NCI-H345 treated with DMSO at 0.1 percent for 48 hours (cell line): Measurements from ENCODE around the gene RUBCN.
"Not testable (repeated sequence)": the region's sequence is repeated elsewhere in the genome, so short reads cannot be mapped to it uniquely, and the experiment has no call there.

Source experiments
- DNase-seq: peaks from one replicate; lab custom pipeline; 2025; ENCODE audit not compliant: unreplicated experiment; lab: John Stamatoyannopoulos, UW

The RUBCN gene

DNA sequence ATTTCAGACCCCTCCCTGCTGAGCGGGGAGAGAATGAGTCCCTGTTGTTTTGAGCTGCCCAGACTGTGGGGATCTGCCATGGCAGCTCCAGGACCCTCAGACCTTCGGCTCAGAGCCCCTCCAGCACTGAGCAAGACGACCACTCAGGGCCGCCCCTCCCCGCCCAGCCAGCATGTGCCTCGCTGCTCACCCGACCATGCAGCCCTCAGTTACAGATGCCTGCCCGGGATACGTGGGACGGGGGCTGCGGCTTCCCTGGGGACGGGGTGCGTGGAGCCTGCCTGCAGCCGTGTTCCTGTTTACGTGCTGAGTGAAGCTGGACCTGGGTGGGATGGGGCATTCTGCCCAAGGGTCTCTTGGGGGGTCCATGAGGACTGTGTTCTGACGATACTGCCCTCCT lies 77.0 kb downstream of the RUBCN start:
- not testable (repeated sequence) for DNase-seq

DNA sequence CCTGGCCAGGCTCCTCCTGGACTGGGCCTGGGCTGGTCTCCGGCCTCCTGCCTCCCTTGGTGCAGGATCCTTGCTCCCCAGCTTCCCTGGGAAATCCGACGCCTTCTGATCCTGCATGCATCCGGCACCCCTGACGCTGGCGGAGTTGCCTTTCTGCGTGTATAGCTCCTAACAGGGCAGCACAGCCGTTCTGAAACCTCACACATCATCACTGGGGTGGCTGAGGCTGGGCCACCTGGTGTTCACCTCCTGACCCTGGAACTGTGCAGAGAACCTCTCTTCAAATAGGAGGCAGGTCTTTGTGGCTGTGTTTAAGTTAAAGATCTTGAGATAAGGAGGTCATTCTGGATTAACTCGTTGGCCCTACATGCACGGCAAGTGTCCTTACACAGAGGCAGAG lies 77.6 kb downstream of the RUBCN start:
- not testable (repeated sequence) for DNase-seq

DNA sequence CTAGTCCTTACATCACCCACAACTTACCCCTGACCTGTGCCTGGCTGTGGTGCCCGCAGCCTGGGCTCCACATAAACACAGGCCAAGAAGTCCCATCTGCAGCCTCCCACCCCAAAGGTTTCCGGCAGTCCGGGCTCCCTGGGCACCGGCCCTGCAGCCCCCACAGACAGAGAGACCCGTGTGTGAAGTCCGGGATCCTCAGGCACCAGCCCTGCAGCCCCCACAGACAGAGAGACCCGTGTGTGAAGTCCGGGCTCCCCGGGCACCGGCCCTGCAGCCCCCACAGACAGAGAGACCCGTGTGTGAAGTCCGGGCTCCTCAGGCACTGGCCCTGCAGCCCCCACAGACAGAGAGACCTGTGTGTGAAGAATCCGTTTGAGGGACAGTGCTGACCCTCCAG lies 78.0 kb downstream of the RUBCN start:
- not testable (repeated sequence) for DNase-seq

DNA sequence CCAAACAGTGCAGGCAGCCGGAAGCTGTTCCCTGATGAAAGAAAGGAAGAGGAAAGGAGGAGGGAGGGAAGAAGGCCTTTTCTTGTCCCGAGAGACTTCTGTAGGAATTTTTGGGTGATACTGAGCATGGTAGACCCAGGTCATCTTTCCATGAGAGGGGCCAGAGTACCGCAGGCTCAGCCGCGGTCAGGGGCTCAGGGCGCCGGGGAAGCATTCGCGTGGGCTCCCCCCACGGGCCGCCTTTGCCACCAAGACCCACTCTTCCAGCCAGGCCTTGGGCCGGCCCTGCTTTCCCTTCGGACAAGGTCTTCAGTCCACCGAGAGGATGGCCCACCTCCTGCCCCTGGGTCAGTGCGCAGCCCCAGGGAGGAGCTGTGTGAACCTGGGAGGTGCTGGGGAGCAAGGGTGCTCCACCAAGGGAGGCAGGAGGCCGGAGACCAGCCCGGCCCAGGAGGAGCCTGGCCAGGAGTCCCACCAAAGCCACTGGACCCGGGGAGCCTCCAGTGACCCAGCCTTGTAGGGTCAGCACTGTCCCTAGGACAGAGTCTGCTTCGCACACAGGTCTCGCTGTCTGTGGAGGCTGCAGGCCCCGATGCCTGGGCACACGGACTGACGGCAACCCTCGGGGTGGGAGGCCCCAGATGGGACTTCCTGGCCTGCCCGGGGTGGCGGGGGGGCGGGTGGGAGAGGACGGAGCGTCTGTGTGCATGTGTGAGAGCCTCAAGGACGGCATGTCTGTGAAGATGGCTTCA lies 79.0 kb downstream of the RUBCN start:
- DNase-seq: not testable (repeated sequence)

DNA sequence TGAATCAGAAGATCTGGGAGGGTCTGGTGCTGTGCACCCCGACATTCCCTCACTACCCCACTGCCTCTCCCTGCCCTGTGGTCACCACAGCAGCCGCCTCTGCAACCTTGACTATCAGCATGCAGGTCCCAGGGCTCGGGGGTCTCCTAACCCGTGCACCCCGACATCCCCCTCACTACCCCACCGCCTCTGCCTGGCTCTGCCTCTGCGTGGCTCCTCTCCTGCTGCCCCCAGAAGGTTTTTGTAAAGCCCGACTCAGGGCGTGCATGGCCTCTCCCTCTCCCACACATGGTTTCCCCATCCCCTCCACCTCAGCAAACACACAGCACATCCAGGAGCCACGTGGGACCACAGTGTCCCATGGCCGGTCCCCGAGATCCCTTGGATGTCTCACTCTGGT lies 79.7 kb downstream of the RUBCN start:
- DNase-seq: not testable (repeated sequence)

DNA sequence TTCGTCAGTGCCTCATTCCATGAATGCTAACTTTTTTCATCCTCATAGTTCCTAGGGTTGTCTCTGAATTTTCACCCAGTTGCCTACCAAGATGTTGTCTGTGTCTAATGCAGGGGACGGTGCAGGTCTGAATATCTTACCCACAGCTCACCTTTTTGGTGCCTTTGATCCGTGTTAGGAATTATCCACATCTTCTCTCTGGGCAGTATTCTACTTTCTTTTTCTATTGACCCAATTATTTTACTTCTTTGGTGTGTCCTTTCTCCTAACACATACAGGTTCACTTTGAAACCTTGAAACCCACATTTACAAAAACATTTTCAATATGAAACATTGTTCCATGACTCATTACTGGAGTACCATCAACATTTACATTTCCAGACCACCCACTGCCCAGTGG lies 80.6 kb downstream of the RUBCN start:
- not testable (repeated sequence) for DNase-seq

DNA sequence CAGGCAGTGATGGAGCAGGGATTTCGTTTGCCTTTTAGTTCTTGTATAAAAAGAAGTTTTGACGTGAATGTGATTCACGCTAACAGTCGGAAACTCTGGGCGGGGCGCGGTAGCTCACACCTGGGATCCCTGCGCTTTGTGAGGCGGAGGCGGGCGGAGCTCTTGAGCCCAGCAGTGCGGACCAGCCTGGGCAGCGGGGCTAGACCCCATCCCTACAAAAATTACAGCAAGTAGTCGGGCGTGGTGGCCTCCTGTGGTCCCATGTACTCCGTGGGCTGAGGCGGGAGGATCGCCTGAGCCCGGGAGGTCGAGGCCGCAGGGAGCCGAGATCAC lies 81.7 kb downstream of the RUBCN start:
- DNase-seq: not testable (repeated sequence)

DNA sequence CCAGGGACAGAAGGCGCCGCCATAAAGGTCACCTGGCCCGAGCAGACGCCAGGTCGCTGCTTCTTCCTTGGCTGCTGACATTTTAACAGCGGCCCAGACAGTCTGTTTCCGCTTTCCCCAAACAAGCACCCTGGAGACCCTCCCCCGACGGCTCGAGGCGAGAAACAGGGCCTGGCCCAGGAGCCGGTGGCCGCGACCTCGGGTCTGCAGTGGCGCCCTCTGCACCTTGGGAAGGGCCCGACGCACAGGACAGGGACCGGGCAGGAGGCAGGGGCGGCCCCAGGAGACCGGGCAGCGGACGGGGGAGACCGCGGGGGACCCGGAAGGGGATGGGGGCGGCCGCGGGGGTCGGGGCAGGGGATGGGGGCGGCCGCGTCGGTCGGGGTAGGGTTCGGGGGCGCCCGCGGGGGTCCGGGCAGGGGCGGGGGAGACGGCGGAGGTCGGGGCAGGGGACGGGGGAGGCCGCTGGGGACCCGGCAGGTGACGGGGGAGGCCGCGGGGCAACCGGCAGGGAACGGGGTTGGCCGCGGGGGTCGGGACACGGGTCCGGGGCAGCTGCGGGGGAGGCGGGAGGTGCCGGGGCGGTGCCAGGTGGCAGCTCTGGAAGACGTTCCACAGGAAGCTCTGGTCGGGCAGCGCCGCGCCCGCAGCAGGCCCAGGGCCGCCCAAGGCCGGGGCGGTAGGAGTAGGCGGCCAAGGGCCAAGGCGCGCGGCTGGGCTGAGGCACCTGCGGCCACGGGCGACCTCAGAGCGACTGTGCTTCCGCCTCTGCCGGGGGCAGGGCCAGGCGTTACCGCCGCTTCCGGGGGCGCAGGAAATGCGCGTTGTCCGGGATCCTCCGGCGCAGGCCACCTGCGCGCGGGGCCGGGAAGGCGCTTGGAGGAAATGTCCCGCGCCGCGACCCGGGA lies 82.4 kb downstream of the RUBCN start:
- not testable (repeated sequence) for DNase-seq

DNA sequence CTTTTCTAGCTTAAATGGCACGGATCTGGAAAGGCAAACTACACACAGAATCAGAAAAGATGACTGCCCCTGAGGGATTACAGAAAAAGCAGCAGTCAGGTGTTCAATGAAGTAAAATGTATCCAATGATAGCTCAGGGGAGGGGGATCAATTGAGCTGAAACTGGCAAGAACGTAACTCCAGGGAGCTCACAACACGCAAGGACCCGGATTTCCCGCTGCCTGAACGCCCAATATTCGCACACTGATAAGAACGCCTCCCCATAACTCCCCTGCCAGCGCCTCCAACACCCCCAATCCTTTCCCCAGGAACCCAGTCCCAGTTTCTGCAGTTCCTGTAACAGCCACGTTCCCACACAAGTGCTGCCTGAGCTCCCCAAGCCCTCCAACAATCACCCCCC lies 83.8 kb downstream of the RUBCN start:
- DNase-seq: not testable (repeated sequence)

DNA sequence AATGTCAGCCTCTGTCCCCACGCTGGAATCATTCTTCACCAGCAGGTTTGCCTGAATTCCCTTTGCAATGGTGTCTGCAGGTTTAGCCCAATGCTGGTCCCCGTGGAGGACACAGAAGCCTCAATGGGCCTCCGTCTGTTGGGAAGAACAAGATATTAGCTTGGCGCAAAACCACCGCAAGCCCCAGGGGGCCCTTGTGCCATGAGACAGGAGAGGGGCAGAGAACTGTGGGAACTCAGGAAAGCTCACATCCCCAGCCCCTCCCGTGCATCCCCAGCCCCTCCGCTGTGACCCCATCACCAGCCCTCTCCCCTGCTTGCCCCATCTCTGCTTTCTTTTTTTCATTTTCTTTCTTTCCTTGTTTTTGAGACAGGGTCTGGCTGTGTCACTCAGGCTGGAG lies 89.1 kb downstream of the RUBCN start:
- not testable (repeated sequence) for DNase-seq

DNA sequence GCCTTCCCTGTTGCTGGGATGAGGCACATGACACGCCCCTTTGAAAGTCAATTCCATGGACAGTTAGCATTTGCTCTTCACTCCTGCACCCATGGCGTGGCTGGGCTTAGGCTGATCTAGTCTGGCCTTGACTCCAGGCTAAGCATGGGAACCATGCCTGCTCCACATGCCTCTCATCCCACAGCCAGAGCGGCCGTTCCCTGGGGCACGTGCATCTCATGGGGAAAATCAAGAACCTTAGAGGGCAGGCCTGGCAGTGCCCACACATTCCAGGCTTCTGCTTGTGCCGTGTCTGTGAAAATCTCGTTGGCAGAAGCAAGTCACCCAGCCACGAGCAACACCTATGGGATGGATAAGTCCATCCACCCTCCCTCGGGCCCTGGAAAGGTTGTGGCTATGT lies 89.5 kb downstream of the RUBCN start:
- not testable (repeated sequence) for DNase-seq

DNA sequence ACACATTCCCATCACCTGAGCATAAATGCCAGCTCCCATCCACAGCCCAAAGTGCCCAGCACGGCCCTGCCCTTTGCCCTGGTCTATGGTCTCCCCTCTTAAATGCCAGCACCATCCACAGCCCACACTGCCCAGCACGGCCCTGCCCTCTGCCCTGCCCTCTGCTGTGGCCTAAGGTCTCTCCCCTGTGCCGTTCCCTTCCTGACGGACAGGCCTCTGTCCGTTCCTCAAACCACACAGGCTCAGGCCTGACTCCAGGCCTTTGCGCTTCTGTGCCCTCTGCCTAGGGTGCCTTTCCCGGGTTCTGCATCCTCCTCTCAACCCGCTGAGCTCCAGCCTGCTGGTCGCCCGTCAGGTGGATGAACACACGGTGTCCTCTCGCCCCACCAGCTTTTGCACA lies 90.4 kb downstream of the RUBCN start:
- DNase-seq: not testable (repeated sequence)

DNA sequence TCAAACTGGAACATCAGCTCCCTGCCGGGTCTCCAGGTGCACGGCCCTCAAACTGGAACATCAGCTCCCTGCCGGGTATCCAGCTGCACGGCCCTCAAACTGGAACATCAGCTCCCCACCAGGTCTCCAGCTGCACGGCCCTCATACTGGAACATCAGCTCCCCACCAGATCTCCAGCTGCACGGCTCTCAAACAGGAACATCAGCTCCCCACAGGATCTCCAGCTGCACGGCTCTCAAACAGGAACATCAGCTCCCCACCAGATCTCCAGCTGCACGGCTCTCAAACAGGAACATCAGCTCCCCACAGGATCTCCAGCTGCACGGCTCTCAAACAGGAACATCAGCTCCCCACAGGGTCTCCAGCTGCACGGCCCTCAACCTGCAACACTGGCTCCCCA lies 99.1 kb downstream of the RUBCN start:
- DNase-seq: not testable (repeated sequence)

DNA sequence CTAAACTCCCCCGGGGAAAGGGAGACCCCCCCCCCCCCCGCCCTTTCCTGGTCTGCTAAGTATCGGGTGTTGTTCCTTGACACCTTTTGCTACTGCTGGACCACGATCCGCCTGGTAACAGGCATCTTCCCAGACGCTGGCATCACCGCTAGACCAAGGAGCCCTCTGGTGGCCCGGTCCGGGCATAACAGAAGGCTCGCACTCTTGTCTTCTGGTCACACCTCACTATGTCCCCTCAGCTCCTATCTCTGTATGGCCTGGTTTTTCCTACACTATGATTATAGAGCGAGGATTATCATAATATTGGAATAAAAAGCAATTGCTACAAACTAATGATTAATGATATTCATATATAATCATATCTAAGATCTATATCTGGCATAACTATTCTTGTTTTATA lies 104.7 kb downstream of the RUBCN start:
- not testable (repeated sequence) for DNase-seq

DNA sequence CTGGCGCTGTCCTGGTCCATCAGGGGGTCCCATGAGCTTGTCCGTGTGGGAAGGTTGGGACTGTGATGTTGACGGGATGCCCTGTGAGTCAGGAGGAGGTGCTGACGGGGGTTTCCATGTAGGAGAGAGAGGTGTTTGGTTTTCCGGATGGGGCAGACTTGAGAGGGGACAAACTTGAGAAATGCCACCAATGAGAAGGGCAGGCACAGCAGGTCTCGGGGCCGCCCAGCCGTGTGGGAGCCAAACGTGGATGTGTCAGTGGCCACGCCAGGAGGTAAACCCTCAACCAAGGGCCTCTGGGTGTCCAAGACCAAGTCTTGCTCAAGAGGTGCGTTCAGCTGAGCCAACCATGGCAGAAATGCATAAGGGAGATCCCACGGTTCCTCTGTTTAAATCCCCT lies 105.9 kb downstream of the RUBCN start:
- DNase-seq: not testable (repeated sequence)

DNA sequence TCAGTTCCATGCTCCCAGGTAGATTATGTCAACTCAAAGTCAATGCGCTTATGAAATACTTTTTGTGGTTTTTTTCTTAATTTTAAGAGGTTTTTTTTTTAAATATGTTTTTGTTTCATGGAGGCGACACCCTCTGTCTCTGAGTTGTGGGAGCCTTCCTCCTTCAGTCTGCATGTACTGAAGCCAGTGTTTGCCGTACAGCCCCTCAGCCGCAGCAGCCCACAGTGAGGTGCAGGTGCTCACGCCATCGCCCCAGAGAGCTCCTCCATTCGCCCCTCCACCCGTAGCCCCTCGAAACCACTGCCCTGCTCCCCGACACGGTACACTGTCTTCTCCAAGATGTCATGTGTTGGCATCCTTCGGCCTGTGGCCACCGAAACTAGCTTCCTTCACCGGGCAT lies 107.4 kb downstream of the RUBCN start:
- DNase-seq: not testable (repeated sequence)

DNA sequence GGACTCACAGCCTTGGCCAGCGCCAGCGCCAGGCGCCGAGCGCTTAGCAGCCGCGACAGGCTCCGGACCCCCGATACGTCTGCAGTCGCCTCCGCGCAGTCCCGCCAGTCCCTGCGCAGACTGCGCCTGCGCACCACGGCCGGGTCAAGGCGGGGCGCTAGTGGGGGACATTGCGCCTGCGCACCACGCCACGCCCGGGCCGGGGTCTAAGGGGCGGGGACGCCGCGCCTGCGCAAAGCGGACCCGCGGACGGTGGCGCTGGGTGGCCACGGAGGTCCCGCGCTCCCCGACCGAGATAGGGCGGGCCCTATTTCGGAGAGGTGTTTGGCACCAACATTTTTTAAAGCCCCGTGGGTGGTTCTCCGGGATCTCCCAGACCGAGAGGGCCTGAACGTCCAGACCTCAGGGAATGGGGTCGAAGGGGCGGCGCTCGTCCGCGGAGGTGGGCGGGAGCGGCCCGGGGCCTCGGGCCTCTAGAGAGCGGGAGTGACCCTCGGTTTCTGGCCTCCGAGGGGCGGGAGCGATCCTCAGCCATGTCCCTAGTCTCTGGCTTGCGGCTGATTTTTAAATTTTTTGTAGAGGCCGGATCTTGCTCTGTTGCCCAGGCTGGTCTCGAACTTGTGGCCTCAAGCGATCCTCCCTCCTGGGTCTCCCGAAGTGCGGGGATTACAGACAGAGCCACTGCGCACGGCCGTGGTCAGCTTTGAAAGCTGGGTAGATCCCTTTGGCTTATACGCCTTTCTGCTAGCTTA lies 108.8 kb downstream of the RUBCN start:
- DNase-seq: not testable (repeated sequence)

DNA sequence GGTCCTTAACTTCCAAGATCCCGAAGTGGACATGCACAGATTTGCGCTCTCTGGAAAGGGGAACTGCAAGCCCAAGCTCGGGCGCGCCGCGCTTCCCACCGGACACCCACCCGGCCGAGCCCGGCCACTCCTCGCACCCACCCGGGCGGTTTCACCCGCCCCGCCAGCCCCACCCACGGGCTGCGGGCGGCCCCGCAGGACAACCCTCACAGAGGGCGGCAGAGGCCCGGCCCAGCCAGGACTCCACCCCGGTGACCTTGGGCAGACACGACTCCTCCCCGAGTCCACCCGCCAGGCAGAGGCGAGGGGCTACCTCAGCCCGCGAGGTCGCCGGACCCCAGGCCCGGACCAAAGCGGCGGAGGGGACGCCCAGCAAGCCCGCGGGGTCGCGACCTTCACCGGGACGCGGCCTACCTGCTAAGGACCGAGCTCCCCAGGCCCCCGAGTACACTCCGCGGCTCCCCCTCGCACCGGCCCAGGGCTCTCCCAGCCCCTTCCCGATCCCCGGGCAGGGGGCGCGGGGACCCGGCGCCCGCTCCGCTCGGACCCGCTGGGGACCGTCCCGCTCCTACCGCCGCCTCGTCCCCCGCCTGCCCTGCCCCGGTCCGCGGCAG lies 109.4 kb downstream of the RUBCN start:
- not testable (repeated sequence) for DNase-seq

DNA sequence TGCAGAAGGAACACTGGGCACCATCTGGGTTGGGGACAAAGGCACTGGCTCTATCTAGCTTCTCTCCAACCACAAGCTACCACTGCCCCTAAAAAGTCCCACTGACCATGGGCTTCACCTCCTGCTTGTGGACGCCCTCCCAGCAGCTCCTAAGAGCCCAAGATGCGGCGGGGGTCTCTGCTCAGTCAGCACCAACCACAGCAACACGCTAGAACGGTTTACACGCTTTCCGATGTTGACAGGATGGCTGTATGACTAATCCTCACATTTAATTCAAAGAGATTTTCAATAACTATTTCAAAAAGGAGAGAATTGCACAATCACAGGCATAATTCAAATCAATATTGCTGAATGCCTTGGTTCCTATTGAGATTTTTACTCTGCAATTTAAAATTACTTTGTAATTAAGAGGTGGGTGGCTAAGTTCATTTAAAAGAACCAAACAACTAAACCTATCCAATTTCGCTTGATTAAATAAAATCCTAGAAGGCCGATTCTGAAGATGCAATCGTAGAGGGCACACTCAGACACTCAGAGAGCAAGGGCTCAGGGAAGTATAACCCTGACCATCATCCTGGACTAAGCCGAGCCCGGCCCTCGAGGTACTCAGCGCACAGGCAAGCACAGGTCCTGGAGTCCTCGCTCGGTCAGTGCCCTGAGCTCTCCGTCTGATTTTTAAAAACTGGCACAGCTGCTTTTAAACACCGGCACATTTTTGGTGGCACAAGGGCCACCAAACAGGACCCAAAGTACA lies 110.1 kb downstream of the RUBCN start:
- not testable (repeated sequence) for DNase-seq

DNA sequence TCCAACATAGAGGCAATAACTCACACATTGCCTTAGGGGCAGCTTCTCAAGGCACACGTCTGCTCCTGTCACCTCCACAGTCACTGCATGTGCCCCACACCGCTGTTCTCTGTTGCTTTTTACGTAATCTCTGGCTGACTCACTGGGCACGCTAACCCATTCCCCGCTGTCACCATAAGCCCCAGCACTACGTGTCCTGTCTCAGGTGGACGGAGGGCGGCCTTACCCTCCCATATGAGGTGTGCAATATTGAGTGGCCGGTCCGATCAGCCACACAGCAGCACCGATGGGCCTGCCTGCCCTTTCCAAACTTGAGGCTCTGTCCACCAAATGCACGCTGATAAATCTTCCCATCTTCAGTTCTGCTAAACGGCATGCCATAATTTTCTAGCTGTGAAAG lies 115.2 kb downstream of the RUBCN start:
- DNase-seq: not testable (repeated sequence)
